H1 (cell line): ENCODE data around the gene TMEM203. TPM values are rescaled to one million over a fixed set of nuclear protein-coding genes. Genes with fewer than 3 reads are reported as not detected.

Source experiments
- ASH2L ChIP-seq: fragments of 200-600, 300-600 bp; sonication (generic); IDR thresholded peaks from one replicate; pipeline ENCODE4 v1.7.1; 2017; ENCODE audit warnings: low read length
- BCL11A ChIP-seq, 2 experiments: IDR thresholded peaks; one replicate each; pipeline ENCODE4 v1.6.1; 2011; ENCODE audit warnings: low read depth in 2 of 2, low read length in 2 of 2, mild to moderate bottlenecking in 2 of 2
- BRCA1 ChIP-seq: IDR thresholded peaks from 2 replicates; pipeline ENCODE4 v1.6.1; 2012; ENCODE audit warnings: low read depth, low read length, improper control_type of control experiment
- CEBPB ChIP-seq: IDR thresholded peaks from 2 replicates; pipeline ENCODE4 v1.6.1; 2012; ENCODE audit warnings: low read depth, low read length
- CHD1 ChIP-seq: IDR thresholded peaks from 2 replicates; pipeline ENCODE4 v1.6.1; 2012; ENCODE audit warnings: low read depth, low read length, improper control_type of control experiment
- CREB1 ChIP-seq: IDR thresholded peaks from 2 replicates; pipeline ENCODE4 v1.6.1; 2012; ENCODE audit warnings: inconsistent platforms
- CTCF ChIP-seq, 3 experiments: IDR thresholded peaks; 1 replicate in 2 of 3; 2 replicates in 1 of 3; pipeline versions ENCODE4 v1.5.1 to v1.6.1; 2011; ENCODE audit warnings: low read length in 3 of 3, mild to moderate bottlenecking in 3 of 3, inconsistent platforms in 2 of 3, low read depth in 1 of 3, moderate library complexity in 1 of 3; ENCODE audit not compliant: insufficient read depth in 1 of 3; ENCODE audit errors: control extremely low read depth in 1 of 3
- E2F6 ChIP-seq: IDR thresholded peaks from 2 replicates; pipeline ENCODE4 v1.6.1; 2012; ENCODE audit warnings: inconsistent platforms
- EGR1 ChIP-seq: IDR thresholded peaks from 2 replicates; pipeline ENCODE4 v1.6.1; 2011; ENCODE audit warnings: low read depth, low read length, borderline replicate concordance
- GABPA ChIP-seq: IDR thresholded peaks from 2 replicates; pipeline ENCODE4 v1.6.1; 2011; ENCODE audit warnings: mild to moderate bottlenecking, low read length, moderate library complexity, borderline replicate concordance; ENCODE audit not compliant: insufficient read depth
- GTF2F1 ChIP-seq: IDR thresholded peaks from 2 replicates; pipeline ENCODE4 v1.6.1; 2012; ENCODE audit warnings: low read depth, low read length, improper control_type of control experiment, borderline replicate concordance
- HDAC6 ChIP-seq: IDR thresholded peaks from one replicate; pipeline ENCODE4 v1.7.1; 2012; ENCODE audit warnings: low read depth, mild to moderate bottlenecking, inconsistent platforms, low read length, moderate library complexity
- JUN ChIP-seq: IDR thresholded peaks from 2 replicates; pipeline ENCODE4 v1.6.1; 2011; ENCODE audit warnings: low read depth, mild to moderate bottlenecking, improper control_type of control experiment, low read length
- JUND ChIP-seq: IDR thresholded peaks from 2 replicates; pipeline ENCODE4 v1.6.1; 2011; ENCODE audit warnings: mild to moderate bottlenecking, improper control_type of control experiment, low read length
- KDM5A ChIP-seq: fragments of 200-600 bp; IDR thresholded peaks from 2 replicates; pipeline ENCODE4 v1.7.1; 2012; ENCODE audit warnings: mild to moderate bottlenecking, low read length, inconsistent platforms, mixed read lengths
- MAFK ChIP-seq: IDR thresholded peaks from 2 replicates; pipeline ENCODE4 v1.6.1; 2012; ENCODE audit warnings: low read depth, mild to moderate bottlenecking, improper control_type of control experiment, low read length
- MAX ChIP-seq: IDR thresholded peaks from 2 replicates; pipeline ENCODE4 v1.6.1; 2012; ENCODE audit warnings: inconsistent platforms
- PHF8 ChIP-seq: fragments of 200-600 bp; sonication (generic); conservative IDR thresholded peaks from 2 replicates; pipeline ENCODE4 v1.7.1; 2012; ENCODE audit warnings: low read depth, mild to moderate bottlenecking, inconsistent platforms, low read length, moderate library complexity
- POLR2A ChIP-seq, 2 experiments: IDR thresholded peaks; 1 replicate in 1 of 2; 2 replicates in 1 of 2; pipeline ENCODE4 v1.6.1; 2011; ENCODE audit warnings: low read depth in 2 of 2, low read length in 2 of 2, mild to moderate bottlenecking in 2 of 2; ENCODE audit errors: control extremely low read depth in 1 of 2
- POLR2AphosphoS5 ChIP-seq: IDR thresholded peaks from 2 replicates; pipeline ENCODE4 v1.6.1; 2011; ENCODE audit warnings: low read depth, low read length
- RNF2 ChIP-seq: fragments of 200-900, 300-1000 bp; sonication (generic); IDR thresholded peaks from 2 replicates; pipeline ENCODE4 v1.7.1; 2016; ENCODE audit warnings: borderline replicate concordance, low read depth, mild to moderate bottlenecking, antibody characterized with exemption, low read length; ENCODE audit not compliant: poor library complexity, severe bottlenecking; ENCODE audit errors: missing control alignments
- SIX5 ChIP-seq: IDR thresholded peaks from 2 replicates; pipeline ENCODE4 v1.6.1; 2011; ENCODE audit warnings: mild to moderate bottlenecking, low read depth, low read length
- polyA plus RNA-seq, 7 experiments: library from polyadenylated mRNA; depleted of rRNA in 3 of 7; stranded (reverse) in 5 of 7; unstranded in 2 of 7; fragments of >200 nt in 5 of 7; fragments of 200-250 nt in 2 of 7; gene quantifications; 1 replicate in 5 of 7; 2 replicates in 1 of 7; 4 replicates in 1 of 7; pipeline versions ENCODE4 v1.2.1 to v1.2.3, GENCODE V29; 2011 to 2013; ENCODE audit warnings: missing spikeins in 2 of 7, mixed read lengths in 2 of 7
- total RNA-seq: library from RNA; stranded (reverse); fragmentation: NEBNext Ultra II Directional; extraction: Animal tissue kit (Norgen Biotek cat#: 25700); gene quantifications from 2 replicates; pipeline ENCODE4 v1.2.1, GENCODE V29; 2021

TMEM203 gene
- total and polyA plus RNA-seq, 2 of the 8 experiments (the other 6 are each of a cell fraction or from before 2014, with no cell fraction given), result 44.1 to 57.1 TPM

- TF ChIP-seq GTF2F1, result no peak
- peak in 2 of 3 experiments; percentile 96 to 97; a peak in 3 of 4 replicates for TF ChIP-seq CTCF (IDR thresholded peaks at IDR 0.05; ENCODE audit: control extremely low read depth in 1 of 3, insufficient read depth in 1 of 3, low read depth in 1 of 3, low read length in 3 of 3)
- TF ChIP-seq ASH2L, result no peak
- TF ChIP-seq EGR1, result no peak; the same call in 1 of the 2 replicates
- TF ChIP-seq CREB1, result 0 out of 2 replicates have a peak, but pooled peaks have one; percentile 34
- TF ChIP-seq HDAC6, result no peak
- no peak for TF ChIP-seq SIX5
- TF ChIP-seq POLR2A (IDR thresholded peaks at IDR 0.05; ENCODE audit: control extremely low read depth in 1 of 2, low read depth in 2 of 2, low read length in 2 of 2), result no peak
- TF ChIP-seq MAFK, result no peak
- no peak for TF ChIP-seq CEBPB
- TF ChIP-seq BCL11A (IDR thresholded peaks at IDR 0.05; ENCODE audit: low read depth in 2 of 2, low read length in 2 of 2), result no peak
- TF ChIP-seq E2F6, result no peak
- no peak for TF ChIP-seq RNF2
- TF ChIP-seq PHF8, result no peak
- TF ChIP-seq JUND, result no peak
- no peak for TF ChIP-seq BRCA1
- peak; percentile 82; the same call in 1 of the 2 replicates for TF ChIP-seq GABPA
- no peak for TF ChIP-seq JUN
- TF ChIP-seq CHD1, result no peak
- no peak for TF ChIP-seq KDM5A
- TF ChIP-seq MAX, result peak; percentile 44; the same call in 1 of the 2 replicates
- TF ChIP-seq POLR2AphosphoS5, result no peak; the same call in 1 of the 2 replicates
These were observed 21.8 kb upstream of the TMEM203 start, which contains the start of gene RNF224 (continued) for GRCh38 chr9:137227054-137227852.
